CD14-positive monocyte (primary cell): ENCODE results near the gene RAB31. TPM values are rescaled to one million over a fixed set of nuclear protein-coding genes. Genes with fewer than 3 reads are reported as not detected.

Experiments used
- DNase-seq, 3 donors: peaks; one replicate each; pipeline ENCODE4 v3.0.0-alpha.2; 2011 to 2022
- H2AFZ ChIP-seq: 2 replicates; pipeline ENCODE4 v1.6.0; 2012; ENCODE audit warnings: mild to moderate bottlenecking, low read depth, low read length, inconsistent platforms; ENCODE audit not compliant: insufficient read depth, poor library complexity, severe bottlenecking
- H3K27ac ChIP-seq, 2 donors: 1 replicate in 1 of 2; 2 replicates in 1 of 2; pipeline ENCODE4 v1.5.1; 2012 to 2013; ENCODE audit warnings: low read length in 2 of 2, control low read depth in 1 of 2, inconsistent platforms in 1 of 2, low read depth in 1 of 2, mild to moderate bottlenecking in 1 of 2
- H3K27me3 ChIP-seq, 2 donors: one replicate each; pipeline versions ENCODE4 v1.6.0 to v1.6.1; 2011 to 2013; ENCODE audit warnings: low read length in 2 of 2; ENCODE audit not compliant: control insufficient read depth in 2 of 2, insufficient read depth in 2 of 2
- H3K36me3 ChIP-seq, 2 donors: replicated peaks in 1 of 2; 1 replicate in 1 of 2; 2 replicates in 1 of 2; pipeline versions ENCODE4 v1.5.1 to v1.6.1; 2012 to 2013; ENCODE audit warnings: low read length in 2 of 2, control low read depth in 1 of 2, inconsistent platforms in 1 of 2, mild to moderate bottlenecking in 1 of 2; ENCODE audit not compliant: insufficient read depth in 2 of 2, control insufficient read depth in 1 of 2
- H3K4me1 ChIP-seq, 2 donors: 1 replicate in 1 of 2; 2 replicates in 1 of 2; pipeline versions ENCODE4 v1.5.1 to v1.6.1; 2012 to 2013; ENCODE audit warnings: low read length in 2 of 2, control low read depth in 1 of 2, inconsistent platforms in 1 of 2, mild to moderate bottlenecking in 1 of 2, moderate library complexity in 1 of 2; ENCODE audit not compliant: insufficient read depth in 2 of 2, control insufficient read depth in 1 of 2
- H3K4me2 ChIP-seq: replicated peaks from 2 replicates; pipeline ENCODE3; 2012; ENCODE audit warnings: low read length, moderate library complexity, mild to moderate bottlenecking; ENCODE audit not compliant: poor library complexity, severe bottlenecking; ENCODE audit errors: extremely low read depth
- H3K4me3 ChIP-seq, 3 experiments: fragments of 200-600 bp in 1 of 3; sonication (generic) in 1 of 3; replicated peaks in 1 of 3; 1 replicate in 2 of 3; 2 replicates in 1 of 3; pipeline ENCODE4 v1.5.1; 2011 to 2013; ENCODE audit warnings: low read length in 3 of 3, mild to moderate bottlenecking in 3 of 3, control low read depth in 2 of 3, low read depth in 2 of 3, inconsistent platforms in 1 of 3, moderate library complexity in 1 of 3
- H3K79me2 ChIP-seq: 2 replicates; pipeline ENCODE4 v1.6.0; 2012; ENCODE audit warnings: mild to moderate bottlenecking, control low read depth, inconsistent platforms, low read length, moderate library complexity; ENCODE audit not compliant: insufficient read depth
- H3K9ac ChIP-seq: 2 replicates; pipeline ENCODE4 v1.6.0; 2017; ENCODE audit warnings: low read length, mild to moderate bottlenecking; ENCODE audit not compliant: insufficient read depth, poor library complexity, severe bottlenecking
- H3K9me3 ChIP-seq, 2 donors: replicated peaks in 1 of 2; 1 replicate in 1 of 2; 2 replicates in 1 of 2; pipeline versions ENCODE4 v1.5.1 to v1.6.1; 2012 to 2013; ENCODE audit warnings: low read length in 2 of 2, control low read depth in 1 of 2; ENCODE audit not compliant: control insufficient read depth in 1 of 2, insufficient read depth in 1 of 2
- H4K20me1 ChIP-seq: 2 replicates; pipeline ENCODE4 v1.6.0; 2012; ENCODE audit warnings: mild to moderate bottlenecking, low read length, control low read depth, moderate library complexity; ENCODE audit not compliant: insufficient read depth
- H3K27ac Mint-ChIP-seq, 7 donors: one replicate each; pipeline ENCODE4 v1.8.0; 2020; ENCODE audit warnings: mild to moderate bottlenecking in 7 of 7, mixed read lengths in 7 of 7, moderate library complexity in 6 of 7, inconsistent platforms in 2 of 7
- H3K27me3 Mint-ChIP-seq, 3 donors: one replicate each; pipeline ENCODE4 v1.8.0; 2021 to 2022; ENCODE audit warnings: low read depth in 3 of 3, mild to moderate bottlenecking in 3 of 3, mixed read lengths in 3 of 3, moderate library complexity in 3 of 3, inconsistent platforms in 1 of 3
- H3K36me3 Mint-ChIP-seq, 2 donors: one replicate each; pipeline ENCODE4 v1.8.0; 2020; ENCODE audit warnings: mixed read lengths in 2 of 2, inconsistent platforms in 1 of 2, mild to moderate bottlenecking in 1 of 2
- H3K4me1 Mint-ChIP-seq: one replicate; pipeline ENCODE4 v1.8.0; 2020; ENCODE audit warnings: mild to moderate bottlenecking, mixed read lengths
- H3K4me3 Mint-ChIP-seq, 2 donors: one replicate each; pipeline ENCODE4 v1.8.0; 2020; ENCODE audit warnings: mild to moderate bottlenecking in 2 of 2, mixed read lengths in 2 of 2, moderate library complexity in 1 of 2
- H3K9me3 Mint-ChIP-seq, 7 donors: one replicate each; pipeline ENCODE4 v1.8.0; 2020 to 2022; ENCODE audit warnings: mixed read lengths in 7 of 7, mild to moderate bottlenecking in 6 of 7, moderate library complexity in 6 of 7, inconsistent platforms in 2 of 7
- CTCF ChIP-seq: fragments of 200-600 bp; IDR thresholded peaks from one replicate; pipeline ENCODE4 v1.8.0; 2022; ENCODE audit warnings: antibody characterized with exemption, mild to moderate bottlenecking
- WGBS: methylation state at CpG from one replicate; pipeline ENCODE4 v1.1.5; 2013; ENCODE audit warnings: missing lambda C conversion rate; ENCODE audit not compliant: insufficient coverage; 5-methylcytosine and 5-hydroxymethylcytosine counted together
- intact Hi-C, 2 donors: fragments of 100-400 bp; cut with micrococcal nuclease; formaldehyde crosslinking; loops; one replicate each; pipeline versions ENCODE4 v1.15.0 to v1.15.1; 2023
- polyA plus RNA-seq, 3 donors: library from polyadenylated mRNA; depleted of rRNA in 1 of 3; unstranded in 2 of 3; stranded (reverse) in 1 of 3; fragments of 300-500 nt in 2 of 3; fragments of >200 nt in 1 of 3; fragmentation: Illumina TruSeq in 2 of 3; gene quantifications; 1 replicate in 2 of 3; 2 replicates in 1 of 3; pipeline ENCODE4 v1.2.3, GENCODE V29; 2012 to 2021

The RAB31 gene
- polyA plus RNA-seq, 3 donors = 106 to 367 (median 348) TPM

- Histone ChIP-seq H3K4me1 (peaks cover 88 to 90% of the 10 kb centered on the region in 2 donors), H4K20me1 (peaks cover 94% of the 10 kb centered on the region), H3K9me3 (no peaks in the 10 kb centered on the region), H3K4me3 (no peak overlapping the region), H3K79me2 (peaks cover 100% of the 10 kb centered on the region), H3K27me3 (no peaks in the 10 kb centered on the region), H2AFZ (no peak overlapping the region), H3K9ac (peak overlapping the region; percentile 25), H3K36me3 (no peaks in the 10 kb centered on the region), H3K27ac (peak overlapping the region in 1 of 2 donors; percentile 84), H3K4me2 (no peak overlapping the region)
- H3K4me1 Mint-ChIP-seq = peaks cover 93% of the 10 kb centered on the region
- no peaks in the 10 kb centered on the region for H3K27me3 Mint-ChIP-seq
- intact Hi-C loops = loop anchor here in 1 of 2 donors (10.0 kb wide), 1 partner anchor 52 kb away; the partner anchor contains the start of gene RAB31
- no peak for DNase-seq
- no peak overlapping the region for H3K4me3 Mint-ChIP-seq
- TF ChIP-seq CTCF = no peak
- H3K27ac Mint-ChIP-seq = peak overlapping the region; percentile 77 to 94 (median 86)
- peaks cover 12 to 32% of the 10 kb centered on the region in 2 donors for H3K36me3 Mint-ChIP-seq
- WGBS = 92% methylated on average over 3 of the region's 4 CpGs
- H3K9me3 Mint-ChIP-seq = no peaks in the 10 kb centered on the region
Observed at GRCh38 chr18:9756271-9756932, 48.3 kb downstream of the RAB31 start.

DNA sequence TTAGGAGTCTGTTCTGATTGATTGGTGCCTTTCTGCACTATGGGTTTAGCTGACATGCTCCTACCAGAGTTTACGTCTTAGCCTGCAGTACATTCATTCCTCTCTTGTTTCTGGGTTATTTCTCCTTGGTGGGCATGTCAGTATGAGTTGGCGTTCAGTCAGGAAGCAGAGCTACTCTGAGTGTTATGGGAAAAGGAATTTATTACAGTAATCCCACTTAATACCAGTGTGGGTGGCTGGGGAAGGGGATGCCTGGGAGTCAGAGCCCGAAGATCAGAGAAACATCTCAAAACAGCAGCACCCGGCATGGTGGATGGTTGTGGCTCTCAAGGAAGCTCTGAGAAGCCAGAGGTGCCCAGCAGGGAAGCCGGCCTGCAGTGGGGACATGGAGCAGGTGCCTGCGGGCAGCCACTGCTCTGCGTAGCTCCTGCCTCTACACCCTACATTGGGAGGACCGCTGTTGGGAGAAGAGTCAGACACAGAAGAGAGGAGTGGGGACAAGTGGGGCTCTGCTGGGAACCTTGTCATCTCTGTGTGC lies 48.9 kb downstream of the RAB31 start:
- H3K4me2 ChIP-seq = no peak overlapping the region
- no peak for TF ChIP-seq CTCF
- peaks cover 93% of the 10 kb centered on the region for H4K20me1 ChIP-seq
- 92% methylated on average over 2 of the region's 8 CpGs for WGBS
- Mint-ChIP-seq H3K9me3 (no peaks in the 10 kb centered on the region), H3K27ac (peak overlapping the region in 5 of 7 donors; percentile 64 to 91 (median 83)), H3K4me3 (no peak overlapping the region), H3K4me1 (peaks cover 93% of the 10 kb centered on the region), H3K27me3 (no peaks in the 10 kb centered on the region), H3K36me3 (peaks cover 12 to 32% of the 10 kb centered on the region in 2 donors)
- no peaks in the 10 kb centered on the region for H3K27me3 ChIP-seq
- H3K36me3 ChIP-seq = no peaks in the 10 kb centered on the region
- no peaks in the 10 kb centered on the region for H3K9me3 ChIP-seq
- H3K4me1 ChIP-seq = peaks cover 88 to 90% of the 10 kb centered on the region in 2 donors
- DNase-seq = no peak
- H3K27ac ChIP-seq = peak overlapping the region in 1 of 2 donors; percentile 84
- intact Hi-C loops = loop anchor here in 1 of 2 donors (10.0 kb wide), 1 partner anchor 52 kb away; the partner anchor contains the start of gene RAB31
- H2AFZ ChIP-seq = no peak overlapping the region
- no peak overlapping the region for H3K4me3 ChIP-seq
- H3K9ac ChIP-seq = no peak overlapping the region
- peaks cover 100% of the 10 kb centered on the region for H3K79me2 ChIP-seq
